LHCN-M2 (cell line): ENCODE results near the gene SULT1C3. TPM values are rescaled to one million over a fixed set of nuclear protein-coding genes. Genes with fewer than 3 reads are reported as not detected.
"Not testable (repeated sequence)": the region's sequence is repeated elsewhere in the genome, so short reads cannot be mapped to it uniquely, and the experiment has no call there.

Experiments used
- DNase-seq: peaks from one replicate; pipeline ENCODE4 v3.0.0-alpha.2; 2012; ENCODE audit warnings: low read depth
- total RNA-seq: library from RNA; depleted of rRNA; stranded (reverse); fragments of >200 nt; gene quantifications from 2 replicates; pipeline ENCODE4 v1.2.3, GENCODE V29; 2014

The SULT1C3 gene
- total RNA-seq, 1 experiment from 2014 or later: not detected

GRCh38 chr2:108244667-108245414, 5.1 kb downstream of the SULT1C3 start:
- DNase-seq: no peak

GRCh38 chr2:108253106-108253505, 13.3 kb downstream of the SULT1C3 start:
- DNase-seq: no peak

DNA sequence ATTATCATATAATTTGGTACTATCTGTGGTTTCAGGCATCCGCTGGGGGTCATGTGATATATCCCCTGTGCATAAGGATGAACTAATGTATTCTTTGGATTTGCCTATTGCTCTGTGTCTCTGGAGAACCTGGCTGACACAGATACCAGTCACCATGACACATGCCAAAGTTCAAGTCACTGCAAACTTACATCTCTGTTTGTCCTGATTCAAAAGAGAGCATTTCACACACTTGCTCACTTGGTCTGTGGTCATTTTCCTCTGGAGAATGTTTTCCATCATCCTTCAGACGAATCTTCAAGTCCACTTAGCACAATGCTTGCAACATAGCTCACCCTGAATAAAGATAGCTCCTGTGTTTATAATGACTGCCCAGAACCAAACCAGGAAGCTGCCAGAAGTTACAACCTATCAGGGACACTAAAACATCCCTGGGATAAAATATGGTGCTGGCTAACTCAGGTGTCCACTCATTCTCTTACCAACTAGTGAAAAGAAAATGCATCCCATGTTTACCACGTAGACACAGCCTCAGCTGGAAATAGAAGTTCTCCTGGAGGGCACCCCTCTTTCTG, 18.1 kb downstream of the SULT1C3 start:
- peak; percentile 73 for DNase-seq

- no peak for DNase-seq
Observed at GRCh38 chr2:108260773-108261172, 21.0 kb downstream of the SULT1C3 start.

- no peak for DNase-seq
Observed at GRCh38 chr2:108262036-108262435, 22.3 kb downstream of the SULT1C3 start.

GRCh38 chr2:108263401-108263800, 23.6 kb downstream of the SULT1C3 start:
- no peak for DNase-seq

DNA sequence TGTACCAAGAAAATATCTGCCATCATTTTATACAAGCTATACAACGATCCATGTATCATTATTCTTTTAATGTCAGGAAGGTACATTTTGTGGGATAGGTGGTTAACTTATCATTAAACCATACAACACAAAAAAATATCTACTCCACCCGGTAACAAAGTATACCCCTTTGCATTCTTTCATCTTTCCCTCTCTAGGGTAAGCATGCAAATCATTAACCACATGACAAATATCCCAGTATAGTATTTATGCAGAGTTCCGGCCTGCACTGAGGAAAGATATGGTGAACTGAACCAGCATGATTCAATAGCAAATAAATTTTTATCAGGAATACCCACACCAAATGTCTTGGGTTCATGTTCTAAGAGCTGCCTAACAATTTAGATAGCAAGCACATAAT, 26.4 kb downstream of the SULT1C3 start:
- DNase-seq: no peak

- peak; percentile 34 for DNase-seq
Observed at GRCh38 chr2:108267101-108267500, 27.3 kb downstream of the SULT1C3 start.

- DNase-seq: peak; percentile 65
Observed at GRCh38 chr2:108268001-108268400, 28.2 kb downstream of the SULT1C3 start.

DNA sequence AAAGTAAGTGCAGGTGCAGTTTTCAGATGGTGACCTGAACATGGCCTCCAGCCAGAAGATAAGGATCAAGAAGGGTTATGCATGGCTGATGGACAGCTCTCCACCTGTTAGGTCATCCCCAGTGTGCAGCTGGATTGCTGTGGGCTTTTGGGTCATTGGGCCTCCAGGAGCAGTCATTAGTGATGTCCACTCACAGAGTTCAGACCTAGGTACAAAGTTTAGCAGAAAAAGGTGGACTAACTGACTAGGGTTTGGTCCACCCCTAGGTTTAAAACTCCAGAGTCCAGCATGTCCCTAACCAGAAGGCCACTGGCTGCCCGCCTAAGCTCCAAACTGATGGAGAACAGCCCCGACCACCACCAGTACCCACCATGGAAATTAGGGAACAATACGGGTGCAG, 30.6 kb downstream of the SULT1C3 start:
- DNase-seq: no peak

- no peak for DNase-seq
Observed at GRCh38 chr2:108270768-108271506, 31.2 kb downstream of the SULT1C3 start.

DNA sequence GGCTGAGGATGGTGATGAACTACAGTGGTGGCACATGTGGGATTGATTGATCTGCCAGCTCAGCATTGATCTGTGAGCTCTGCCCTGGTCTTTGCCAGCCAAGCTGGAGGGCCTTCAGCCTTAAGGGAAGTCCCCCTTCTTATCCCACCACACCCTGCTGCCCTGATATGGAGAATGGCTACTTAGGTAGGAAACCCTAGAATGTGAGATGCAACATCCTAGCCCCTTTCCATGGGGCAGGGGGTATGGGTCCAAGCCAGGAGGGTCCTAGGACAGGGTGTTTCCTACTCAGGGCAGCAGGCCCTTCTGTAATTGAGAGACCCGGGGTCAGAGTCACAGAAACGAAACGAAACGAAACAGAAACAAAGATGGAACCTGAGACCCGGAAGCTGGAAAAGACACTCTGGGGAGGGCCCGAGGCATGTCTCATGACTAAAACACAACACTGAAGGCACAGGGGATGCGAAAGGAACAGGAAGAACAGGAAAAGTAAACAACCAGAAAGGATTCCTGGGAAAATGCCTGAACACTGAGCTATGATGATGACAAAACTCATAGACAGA, 32.0 kb downstream of the SULT1C3 start:
- peak; percentile 92 for DNase-seq

DNA sequence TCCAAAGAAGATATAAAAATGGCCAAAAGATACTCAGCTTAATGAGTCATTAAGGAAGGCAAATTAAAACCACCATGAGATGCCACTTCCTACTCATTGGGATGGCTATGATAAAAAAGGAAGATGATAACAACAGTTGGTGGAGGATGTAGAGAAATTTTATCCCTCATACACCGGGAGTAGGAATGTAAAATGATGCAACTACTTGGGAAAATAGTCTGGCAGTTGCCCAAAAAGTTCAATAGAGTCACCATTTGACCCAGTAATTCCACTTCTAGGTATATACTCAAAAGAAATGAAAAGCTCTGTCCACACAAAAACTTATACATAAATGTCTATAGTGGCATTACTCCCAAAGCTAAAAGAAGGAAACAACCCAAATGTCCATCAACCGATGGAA, 38.9 kb downstream of the SULT1C3 start:
- peak; percentile 67 for DNase-seq

- no peak for DNase-seq
Observed at GRCh38 chr2:108279468-108279867, 39.7 kb downstream of the SULT1C3 start.

DNA sequence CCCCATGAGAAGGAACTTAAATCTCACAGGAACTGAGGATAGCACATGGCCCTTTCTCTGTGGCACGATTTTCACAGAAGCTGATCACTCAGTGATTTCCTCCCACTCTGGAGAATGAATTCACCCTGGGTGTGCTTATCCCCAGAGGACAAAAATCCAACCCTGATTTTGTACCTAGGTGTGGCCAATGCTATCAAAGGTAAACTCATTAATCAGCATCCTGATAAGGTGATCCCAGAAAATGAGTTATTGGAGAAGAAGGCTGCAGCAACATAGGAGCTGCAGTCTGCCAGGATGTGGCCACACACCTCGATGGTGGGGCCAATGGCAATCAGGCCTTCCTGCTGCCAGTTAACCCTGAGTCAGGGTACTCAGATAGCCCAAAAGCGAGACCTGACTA, 40.7 kb downstream of the SULT1C3 start:
- no peak for DNase-seq

- not testable (repeated sequence) for DNase-seq
Observed at GRCh38 chr2:108284566-108284965, 44.8 kb downstream of the SULT1C3 start.

- no peak for DNase-seq
Observed at GRCh38 chr2:108285616-108286015, 45.8 kb downstream of the SULT1C3 start.

GRCh38 chr2:108287169-108287568, 47.4 kb downstream of the SULT1C3 start:
- no peak for DNase-seq

DNA sequence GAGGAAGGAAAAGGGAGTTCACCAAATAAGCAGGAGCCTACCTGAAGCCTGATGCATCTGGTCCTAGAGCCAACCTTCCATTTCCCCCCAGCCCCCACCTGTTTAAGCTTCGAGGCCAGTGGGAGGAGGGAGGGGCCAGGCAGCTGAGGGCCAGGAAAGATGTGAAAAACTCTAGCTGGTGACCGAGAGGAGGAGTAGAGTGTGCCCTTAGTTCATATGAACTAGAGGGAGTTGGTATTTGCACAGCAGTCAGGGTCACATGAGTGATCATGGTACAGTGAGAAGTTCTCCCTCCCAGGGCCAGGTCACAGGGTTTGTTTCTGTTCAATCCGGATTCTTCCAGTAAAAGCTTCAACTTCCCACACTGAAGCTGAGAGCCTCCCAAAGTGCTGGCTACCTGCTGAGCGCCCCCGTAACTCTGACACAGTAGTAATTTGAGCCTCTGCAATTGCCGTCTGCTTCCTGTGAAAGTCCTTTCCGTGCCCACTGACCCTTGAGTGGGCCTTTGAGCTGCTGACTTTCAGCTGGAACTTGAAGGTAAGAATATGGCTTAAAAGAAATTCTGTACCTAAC, 48.9 kb downstream of the SULT1C3 start, which contains the start of gene SULT1C2:
TSS of gene SULT1C2 (plus strand) at position 362 of the 573 bp plus-strand sequence. CDS start 4,773 bp downstream, outside the sequence.
- peak; percentile 18 for DNase-seq

- no peak for DNase-seq
Observed at GRCh38 chr2:108293850-108294249, 54.1 kb downstream of the SULT1C3 start.

DNA sequence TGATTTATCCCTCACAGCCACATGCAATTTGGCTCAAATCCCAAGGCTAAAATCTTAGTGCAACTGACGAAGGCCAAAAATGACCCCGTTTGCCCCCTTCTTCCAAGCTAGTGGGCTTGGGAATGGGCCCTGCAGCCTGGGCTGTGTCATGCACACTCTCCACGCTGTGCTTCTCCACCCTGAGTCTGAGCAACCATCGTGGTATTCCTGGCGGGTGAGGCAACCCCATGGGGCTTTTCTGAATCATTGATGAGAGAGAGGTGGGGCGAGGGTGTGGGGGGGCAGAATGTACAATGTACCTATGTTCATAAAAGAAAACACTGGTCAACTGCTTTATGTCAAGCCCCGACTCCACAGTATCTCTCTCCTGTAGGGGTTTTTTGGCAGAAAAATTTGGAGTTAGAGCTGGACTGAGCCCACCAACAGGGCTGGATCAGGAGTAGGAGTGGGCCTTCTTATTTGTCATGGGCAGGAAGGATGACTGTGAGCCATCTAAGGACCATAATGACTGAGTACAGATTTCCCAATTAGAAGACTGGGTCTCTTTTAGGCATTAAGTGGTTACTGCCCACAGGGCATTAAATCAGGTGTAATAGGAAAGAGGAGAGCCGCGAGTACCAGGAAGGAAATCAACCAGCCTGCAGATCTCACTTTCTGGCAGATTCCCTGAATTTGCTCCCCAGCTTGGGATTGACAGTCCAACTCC, 57.8 kb downstream of the SULT1C3 start:
- DNase-seq: peak; percentile 70
